Stomach (tissue), 4 donors: ENCODE results near the gene ALKAL2.

Source experiments
- CTCF ChIP-seq, 7 experiments: fragments of 450-650 bp in 4 of 7; fragments of 200-600 bp in 3 of 7; sonication (generic) in 3 of 7; IDR thresholded peaks; one replicate each; pipeline ENCODE4 v1.5.1; 2016 to 2019; ENCODE audit warnings: antibody characterized with exemption in 7 of 7, control low read depth in 2 of 7, mild to moderate bottlenecking in 1 of 7
- EP300 ChIP-seq: sonication (generic); formaldehyde crosslinking; IDR thresholded peaks from one replicate; pipeline ENCODE4 v1.6.1; 2017; ENCODE audit warnings: antibody characterized with exemption
- POLR2A ChIP-seq, 4 donors: fragments of 450-650 bp; IDR thresholded peaks; one replicate each; pipeline ENCODE4 v1.6.1; 2016; ENCODE audit warnings: antibody characterized with exemption in 4 of 4, control low read depth in 2 of 4, mild to moderate bottlenecking in 1 of 4, moderate library complexity in 1 of 4
- POLR2AphosphoS5 ChIP-seq, 3 donors: sonication (generic); formaldehyde crosslinking; IDR thresholded peaks; one replicate each; pipeline ENCODE4 v1.6.1; 2016; ENCODE audit warnings: antibody characterized with exemption in 3 of 3

- no peak for TF ChIP-seq CTCF (IDR thresholded peaks at IDR 0.05)
- TF ChIP-seq POLR2AphosphoS5 (IDR thresholded peaks at IDR 0.05) = no peak
- TF ChIP-seq POLR2A (IDR thresholded peaks at IDR 0.05) = no peak
- TF ChIP-seq EP300 = no peak
These were observed 3.7 kb downstream of the ALKAL2 start for GRCh38 chr2:283996-284794.
